COR-L47 (cell line): Measurements from ENCODE around the gene PHTF2.
"Not testable (repeated sequence)": the region's sequence is repeated elsewhere in the genome, so short reads cannot be mapped to it uniquely, and the experiment has no call there.

ENCODE experiments used
- DNase-seq: peaks from one replicate; lab custom pipeline; 2025; lab: John Stamatoyannopoulos, UW

PHTF2 gene

DNA sequence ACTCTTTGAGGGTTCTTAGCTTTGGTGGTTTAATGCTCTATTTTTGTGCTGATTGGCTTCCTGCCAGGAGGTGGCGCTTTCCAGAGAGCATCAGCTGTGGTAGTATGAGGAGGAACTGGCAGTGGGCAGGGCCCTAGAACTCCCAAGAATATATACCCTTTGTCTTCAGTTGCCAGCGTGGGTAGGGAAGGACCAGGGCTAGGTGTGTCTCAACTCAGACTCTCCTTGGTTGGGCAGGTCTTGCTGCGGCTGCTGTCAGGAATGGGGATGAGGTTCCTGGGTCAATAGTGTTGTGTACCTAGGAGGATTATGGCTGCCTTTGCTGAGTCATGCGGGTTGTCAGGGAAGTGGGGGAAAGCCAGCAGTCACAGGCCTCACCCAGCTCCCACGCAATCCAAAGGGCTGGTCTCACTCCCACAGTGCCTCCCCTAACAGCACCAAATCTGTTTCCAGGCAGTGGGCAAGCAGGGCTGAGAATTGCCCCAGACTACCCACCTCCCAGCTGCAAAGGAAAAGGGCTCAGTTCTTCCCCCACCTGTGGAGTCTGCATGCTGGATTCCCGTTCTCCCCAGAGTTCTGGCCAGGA is 191.5 kb downstream of the PHTF2 start:
- no peak for DNase-seq

DNA sequence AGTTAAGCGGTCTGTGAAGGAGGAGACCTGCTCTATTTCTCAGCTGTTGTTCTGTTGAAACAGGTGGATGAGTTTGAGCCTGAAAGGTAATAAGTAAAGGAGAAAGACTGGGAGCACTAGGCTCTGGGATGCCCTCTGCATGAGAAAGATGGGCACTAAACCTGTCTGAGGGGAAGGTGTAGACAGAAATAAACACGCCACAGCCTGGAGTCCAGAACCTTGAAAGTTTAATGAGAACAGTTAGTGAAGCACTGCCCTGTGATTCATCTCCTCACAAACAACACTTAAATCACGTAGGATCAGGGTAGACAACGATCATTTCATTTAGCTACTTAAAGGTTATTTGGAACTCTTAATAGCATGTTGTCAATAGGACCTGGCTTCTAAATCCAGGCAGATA is 193.1 kb downstream of the PHTF2 start:
- DNase-seq: no peak

DNA sequence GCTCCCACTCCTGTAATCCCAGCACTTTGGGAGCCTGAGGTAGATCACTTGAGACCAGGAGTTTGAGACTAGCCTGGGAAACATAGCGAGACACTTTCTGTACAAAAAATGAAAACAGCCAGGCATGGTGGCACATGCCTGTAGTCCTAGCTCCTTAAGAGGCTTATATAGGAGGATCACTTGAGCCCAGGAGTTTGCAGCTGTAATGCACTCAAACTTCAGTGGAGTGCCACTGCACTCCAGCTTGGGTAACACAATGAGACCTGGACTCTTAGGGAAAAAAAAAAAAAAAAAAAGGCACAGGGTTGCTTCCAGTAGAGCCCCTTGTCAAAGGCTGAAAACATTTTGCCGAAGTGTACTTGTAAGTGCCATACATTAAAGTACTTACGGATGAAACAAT is 195.3 kb downstream of the PHTF2 start:
- DNase-seq: no peak

DNA sequence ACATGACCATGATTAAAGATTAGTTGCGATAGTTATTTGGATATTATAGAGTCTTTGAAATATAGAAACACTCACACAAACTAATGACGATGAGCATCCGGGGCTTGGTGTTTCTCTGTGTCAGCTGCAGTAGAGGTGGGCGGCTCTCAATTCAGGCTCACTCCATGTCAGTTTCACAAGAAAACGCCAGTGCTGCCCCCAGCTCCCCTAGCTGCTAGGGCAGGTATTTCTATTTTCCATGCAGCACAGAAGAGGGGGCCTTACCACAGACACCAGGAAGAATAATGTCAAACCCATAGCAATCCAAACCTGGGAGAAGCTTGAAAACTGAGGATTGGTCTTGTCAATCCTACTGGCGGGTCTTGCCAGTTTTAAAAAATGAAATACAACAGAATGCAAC is 197.1 kb downstream of the PHTF2 start:
- no peak for DNase-seq

DNA sequence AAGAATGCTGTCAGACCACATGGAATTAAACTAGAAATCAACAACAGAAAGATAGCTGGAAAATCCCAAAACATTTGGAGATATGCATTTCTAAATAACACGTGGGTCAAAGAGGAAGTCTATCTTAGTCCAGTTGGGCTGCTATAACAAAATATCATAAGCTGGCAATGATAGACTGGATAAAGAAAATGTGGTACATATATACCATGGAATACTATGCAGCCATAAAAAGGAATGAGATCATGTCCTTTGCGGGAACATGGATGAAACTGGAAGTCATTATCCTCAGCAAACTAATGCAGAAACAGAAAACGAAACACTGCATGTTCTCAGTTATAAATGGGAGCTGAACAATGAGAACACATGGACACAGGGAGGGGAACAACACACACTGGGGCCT is 200.6 kb downstream of the PHTF2 start:
- not testable (repeated sequence) for DNase-seq

DNA sequence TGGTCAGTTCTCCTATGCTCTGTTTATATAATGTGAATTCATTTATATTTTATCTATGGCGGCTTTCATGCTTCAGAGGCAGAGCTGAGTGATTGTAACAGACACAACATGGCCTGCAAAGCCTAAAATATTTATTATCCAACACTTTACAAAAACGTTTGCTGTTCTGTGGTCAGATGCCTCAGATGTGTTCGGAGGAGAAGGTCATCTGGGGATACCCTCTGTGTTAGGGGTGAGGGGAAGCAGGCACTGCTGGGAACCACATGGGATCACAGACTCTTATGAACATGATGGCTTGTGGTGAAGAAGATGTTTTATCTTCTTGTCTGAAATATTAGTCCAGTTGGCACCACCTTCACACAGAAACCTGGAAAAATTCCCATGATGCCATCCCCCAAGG is 203.4 kb downstream of the PHTF2 start:
- no peak for DNase-seq

DNA sequence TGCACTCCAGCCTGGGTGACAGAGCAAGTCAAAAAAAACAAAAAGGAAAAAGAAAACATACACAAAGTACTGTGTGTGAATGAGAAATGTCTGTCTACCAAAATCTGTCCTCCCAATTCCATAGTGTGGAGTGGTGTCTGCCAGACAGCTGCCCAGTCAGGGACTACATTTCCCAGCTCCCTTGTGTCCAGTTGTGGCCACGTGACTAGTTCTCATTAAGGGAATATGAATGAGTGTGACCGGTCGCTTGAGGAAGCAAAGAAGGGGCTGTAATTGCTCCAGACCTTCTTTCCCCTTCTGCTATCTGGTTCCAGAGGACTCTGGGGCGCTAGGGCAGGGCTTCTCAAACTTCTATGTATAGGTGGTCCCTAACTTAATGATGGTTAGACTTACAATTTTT is 204.1 kb downstream of the PHTF2 start:
- DNase-seq: no peak

DNA sequence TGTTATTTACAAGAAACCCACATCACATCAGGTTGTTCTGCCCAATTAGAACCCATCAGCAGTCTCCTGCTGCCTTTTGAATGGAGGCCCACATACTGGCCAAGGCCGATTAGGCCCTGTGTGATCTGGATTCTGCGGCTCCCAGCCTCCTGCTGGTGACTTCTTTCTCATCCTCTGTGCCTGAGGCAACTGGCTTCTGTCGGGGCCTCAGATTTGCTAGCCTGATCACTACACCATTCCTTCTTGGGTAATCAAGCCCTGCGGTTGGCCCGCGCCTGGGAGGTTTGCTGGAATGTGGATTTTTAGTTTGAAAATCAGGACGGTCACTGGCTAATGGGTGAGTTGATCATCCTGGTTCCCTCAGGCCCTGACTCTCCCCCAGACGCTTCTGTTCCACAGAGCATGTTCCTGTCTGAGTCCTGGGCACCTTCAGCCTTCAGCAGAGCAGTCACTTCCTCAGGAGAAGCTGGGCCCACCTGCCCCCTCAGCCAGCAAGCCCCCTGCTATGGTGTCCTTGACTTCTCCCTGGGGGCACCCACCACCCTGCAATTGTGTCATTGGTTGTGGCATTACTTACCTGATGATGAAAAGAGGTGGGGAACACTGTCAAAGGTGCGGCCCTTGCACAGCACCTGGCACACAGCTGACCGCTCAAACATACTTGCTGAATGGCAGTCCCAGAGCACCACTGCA is 207.6 kb downstream of the PHTF2 start:
- DNase-seq: no peak
